Middle frontal gyrus (tissue), 1 donor: ENCODE results near the gene RAB12.
"Not testable (repeated sequence)": the region's sequence is repeated elsewhere in the genome, so short reads cannot be mapped to it uniquely, and the experiment has no call there.

Experiments used
- DNase-seq: peaks from one replicate; pipeline ENCODE4 v3.0.0-alpha.2; 2015; ENCODE audit warnings: low spot score; ENCODE audit errors: extremely low spot score

The RAB12 gene, protein sequence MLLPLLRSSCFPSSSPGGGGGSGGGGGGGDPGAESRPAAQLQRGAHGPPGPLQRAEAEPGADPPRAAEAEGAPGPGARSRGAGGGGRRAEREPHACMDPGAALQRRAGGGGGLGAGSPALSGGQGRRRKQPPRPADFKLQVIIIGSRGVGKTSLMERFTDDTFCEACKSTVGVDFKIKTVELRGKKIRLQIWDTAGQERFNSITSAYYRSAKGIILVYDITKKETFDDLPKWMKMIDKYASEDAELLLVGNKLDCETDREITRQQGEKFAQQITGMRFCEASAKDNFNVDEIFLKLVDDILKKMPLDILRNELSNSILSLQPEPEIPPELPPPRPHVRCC

DNA sequence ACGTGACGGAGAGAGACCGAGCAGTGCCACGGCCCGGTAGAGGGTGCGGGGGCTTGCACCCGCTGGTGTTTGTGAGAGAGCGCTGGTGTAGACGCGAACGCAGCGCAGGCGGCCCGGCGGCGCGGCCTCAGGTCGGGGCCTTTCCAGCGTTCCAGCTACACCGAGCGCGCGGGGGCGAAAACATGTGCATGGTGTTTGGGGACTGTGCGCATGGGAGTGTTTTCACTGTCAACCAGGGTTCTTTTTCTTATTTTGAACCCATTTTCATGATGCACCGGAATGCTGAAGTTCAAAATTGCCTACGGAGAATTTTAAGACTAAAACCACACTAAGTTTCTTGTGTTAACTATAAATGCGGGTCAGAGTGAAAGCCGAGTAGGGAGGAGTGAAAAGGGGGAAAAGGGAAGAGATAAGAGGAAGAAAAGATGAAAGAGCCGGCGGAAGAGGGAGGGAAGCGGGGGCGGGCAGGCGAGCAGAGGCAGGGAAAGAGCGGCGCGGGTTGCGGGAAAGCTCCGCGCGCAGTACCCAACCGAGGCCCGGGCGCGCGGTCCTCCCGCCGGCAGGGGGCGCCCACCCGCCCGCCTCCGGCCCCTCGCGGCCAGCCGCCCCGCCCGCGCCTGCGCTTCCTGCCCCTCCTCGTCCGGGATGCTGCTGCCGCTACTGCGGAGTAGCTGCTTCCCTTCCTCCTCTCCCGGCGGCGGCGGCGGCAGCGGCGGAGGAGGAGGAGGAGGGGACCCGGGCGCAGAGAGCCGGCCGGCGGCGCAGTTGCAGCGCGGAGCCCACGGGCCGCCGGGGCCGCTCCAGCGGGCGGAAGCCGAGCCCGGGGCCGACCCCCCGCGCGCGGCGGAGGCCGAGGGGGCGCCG lies at the start of gene RAB12:
RAB12 (plus strand) TSS at position 643 of the 864 bp plus-strand sequence; CDS start at position 646, 3 bp downstream.
- DNase-seq = peak; percentile 54

DNA sequence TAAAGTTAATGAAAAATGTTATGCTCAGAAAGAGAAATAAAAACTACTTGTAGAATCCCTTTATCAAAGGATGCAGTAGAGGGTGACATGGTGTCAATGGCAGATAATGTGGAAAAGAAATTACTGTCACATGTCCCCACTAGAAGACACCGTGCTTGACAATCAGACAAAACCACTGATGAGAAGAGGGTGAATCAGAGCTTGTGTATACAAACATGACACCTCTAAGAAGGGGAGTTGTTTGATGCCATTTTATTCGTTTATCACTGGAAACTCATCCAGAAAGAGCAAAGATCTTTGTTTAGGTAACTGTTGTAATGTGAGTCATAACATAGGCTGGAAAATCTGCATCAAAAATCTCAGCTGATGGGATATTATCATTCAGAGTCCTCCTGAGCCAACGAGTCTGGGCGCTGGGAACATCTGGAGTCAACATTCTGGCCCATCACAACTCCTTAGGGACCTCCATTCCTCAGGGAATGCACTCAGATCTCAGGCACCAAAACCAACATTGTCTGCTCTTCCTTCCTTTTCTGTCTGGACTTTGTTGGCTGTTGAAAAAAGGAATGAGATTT lies 49.5 kb upstream of the RAB12 start:
- DNase-seq = no peak

DNA sequence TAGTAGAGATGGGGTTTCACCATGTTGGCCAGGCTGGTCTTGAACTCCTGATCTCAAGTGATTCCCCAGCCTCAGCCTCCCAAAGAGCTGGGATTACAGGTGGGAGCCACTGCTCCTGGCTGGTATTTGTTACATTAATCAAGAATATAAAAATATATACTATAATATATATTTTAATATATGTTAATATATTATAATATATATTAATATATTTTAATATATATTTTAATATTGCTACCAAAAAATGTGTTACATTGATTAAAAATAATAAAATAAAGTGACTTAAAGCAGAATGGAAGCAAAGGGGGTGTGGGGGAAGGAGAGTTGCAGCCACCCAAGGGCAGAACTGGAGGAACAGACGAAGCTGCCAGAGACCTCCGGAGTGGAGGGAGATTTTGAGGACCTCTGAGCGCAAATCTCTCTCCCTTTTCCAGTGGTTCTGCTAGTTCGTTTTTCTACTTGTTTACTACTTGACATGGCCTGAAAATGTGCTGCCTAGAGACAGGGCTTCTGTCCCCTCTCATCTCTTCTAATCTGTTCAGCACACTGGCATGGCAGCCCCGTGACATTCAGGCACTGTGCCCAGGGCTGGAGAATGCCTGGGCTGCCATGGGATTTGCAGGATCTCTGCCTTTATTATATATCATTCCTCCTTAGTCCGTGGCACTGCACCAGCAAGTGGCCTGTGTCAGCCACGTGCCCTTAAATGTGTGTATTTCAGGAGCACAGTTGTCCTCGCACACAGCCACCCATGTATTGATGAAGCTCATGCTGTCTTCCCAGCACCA lies 47.9 kb upstream of the RAB12 start:
- no peak for DNase-seq

DNA sequence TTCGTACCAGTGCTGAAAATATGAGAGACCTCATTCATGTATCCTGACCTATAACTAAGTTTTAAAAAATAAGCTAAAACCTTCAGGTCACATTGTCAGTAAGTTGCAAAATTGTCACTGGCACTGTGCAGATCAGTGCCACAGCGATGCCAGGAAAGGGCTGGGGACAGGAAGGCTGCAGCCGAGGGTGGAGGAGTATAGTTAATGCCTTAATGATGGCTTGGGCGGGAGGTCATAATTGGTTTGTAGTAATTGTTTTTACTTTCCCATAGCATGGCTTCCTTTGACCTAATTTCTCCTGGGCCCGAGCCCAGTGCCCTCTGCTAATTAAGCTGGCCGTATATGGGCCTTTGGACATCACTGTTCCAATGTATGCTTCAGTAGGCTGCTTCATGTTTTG lies 47.2 kb upstream of the RAB12 start:
- no peak for DNase-seq

DNA sequence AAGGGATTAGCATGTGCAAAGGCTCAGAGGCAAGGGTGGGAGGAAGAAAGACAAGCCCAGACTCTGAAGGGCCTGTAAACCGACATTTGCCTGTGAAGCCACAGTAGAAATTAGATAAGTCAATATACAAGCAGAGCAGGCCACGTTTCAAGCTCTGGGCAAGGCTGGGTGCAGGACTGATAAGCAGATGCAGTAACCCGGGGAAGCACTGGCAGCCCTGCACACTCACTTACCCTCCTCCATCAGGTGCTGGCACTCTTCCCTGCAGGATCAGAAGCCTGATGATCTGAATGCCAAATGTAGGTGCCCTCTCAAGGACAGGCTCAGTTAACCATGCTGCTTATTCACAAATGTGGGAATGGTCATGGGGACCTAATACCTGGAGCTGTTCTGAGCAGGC lies 46.3 kb upstream of the RAB12 start:
- DNase-seq = no peak

DNA sequence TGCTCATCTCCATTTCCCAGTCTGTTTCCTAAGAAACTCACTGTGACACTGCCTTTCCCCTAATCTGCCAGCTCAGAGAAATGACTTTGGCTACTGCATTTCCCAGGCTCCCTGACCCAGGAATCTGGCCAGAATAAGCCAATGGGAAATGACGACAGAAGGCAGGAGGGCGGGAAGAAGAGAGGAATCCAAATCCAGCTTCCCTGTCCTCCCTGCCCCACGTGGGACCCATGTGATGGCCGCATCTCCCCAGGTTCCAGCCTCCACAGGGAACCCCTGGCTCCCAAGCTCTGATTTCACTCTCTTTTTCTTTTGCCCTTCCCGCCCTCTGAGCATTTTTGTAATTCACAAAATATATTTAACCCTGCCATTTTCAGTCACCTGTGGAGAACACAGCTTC lies 37.8 kb upstream of the RAB12 start:
- DNase-seq = no peak

DNA sequence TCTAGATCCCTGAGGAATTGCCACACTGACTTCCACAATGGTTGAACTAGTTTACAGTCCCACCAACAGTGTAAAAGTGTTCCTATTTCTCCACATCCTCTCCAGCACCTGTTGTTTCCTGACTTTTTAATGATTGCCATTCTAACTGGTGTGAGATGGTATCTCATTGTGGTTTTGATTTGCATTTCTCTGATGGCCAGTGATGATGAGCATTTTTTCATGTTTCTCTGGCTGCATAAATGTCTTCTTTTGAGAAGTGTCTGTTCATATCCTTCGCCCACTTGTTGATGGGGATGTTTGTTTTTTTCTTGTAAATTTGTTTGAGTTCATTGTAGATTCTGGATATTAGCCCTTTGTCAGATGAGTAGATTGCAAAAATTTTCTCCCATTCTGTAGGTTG lies 35.5 kb upstream of the RAB12 start:
- not testable (repeated sequence) for DNase-seq

DNA sequence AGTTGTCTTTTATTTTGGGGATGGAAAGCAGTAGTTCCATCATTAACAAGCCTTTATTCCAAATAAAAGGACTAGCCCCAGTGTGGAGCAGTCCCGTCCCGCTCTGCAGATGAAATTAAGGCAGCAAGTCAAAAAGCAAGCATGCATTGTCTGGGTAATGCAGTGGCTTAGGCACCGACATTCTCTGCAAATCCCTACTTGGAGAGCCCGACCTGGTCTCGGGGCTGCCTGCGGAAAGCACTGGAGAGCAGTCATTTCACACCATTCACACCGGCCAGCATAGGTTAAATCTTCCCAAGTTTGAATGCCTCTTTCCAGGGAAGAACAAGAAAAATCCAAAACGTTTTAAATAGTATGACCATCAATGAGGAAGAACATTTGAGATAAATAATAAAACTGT lies 24.4 kb upstream of the RAB12 start:
- no peak for DNase-seq

DNA sequence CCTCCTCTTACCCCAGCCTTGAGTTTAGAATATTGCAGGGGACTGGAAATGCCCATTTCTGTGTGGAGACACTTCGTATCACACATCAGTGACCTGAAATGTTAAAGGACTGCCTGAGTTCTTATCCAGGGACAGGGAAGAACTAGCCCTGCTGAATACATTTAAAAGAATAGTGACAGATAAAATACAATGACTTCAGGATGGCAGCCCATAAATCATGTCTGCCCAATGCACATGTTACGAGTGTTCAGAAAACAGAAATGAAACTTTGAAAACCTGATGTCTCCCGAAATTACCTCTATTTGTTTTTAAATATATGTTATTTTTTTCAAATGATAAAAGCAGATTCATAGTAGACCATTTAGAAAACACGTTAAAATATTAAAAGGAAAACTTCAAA lies 22.3 kb upstream of the RAB12 start:
- no peak for DNase-seq

DNA sequence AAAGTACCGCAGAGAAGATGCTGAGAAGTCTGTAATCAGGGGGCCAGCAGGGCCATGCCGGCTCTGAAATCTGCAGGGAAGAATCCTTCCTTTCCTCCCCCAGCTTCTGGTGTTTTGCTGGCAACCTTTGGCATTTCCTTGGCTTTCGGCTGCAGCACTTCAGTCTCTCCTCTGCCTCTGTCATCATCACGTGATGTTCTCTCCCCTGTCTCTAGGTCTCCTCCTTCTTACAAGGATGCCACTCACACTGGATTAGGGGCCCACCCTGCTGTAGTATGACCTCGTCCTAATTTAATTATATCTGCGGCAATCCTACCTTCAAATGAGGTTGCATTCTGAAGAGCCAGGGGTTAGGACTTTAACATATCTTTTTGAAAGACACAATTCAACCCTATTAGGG lies 13.8 kb upstream of the RAB12 start:
- no peak for DNase-seq

DNA sequence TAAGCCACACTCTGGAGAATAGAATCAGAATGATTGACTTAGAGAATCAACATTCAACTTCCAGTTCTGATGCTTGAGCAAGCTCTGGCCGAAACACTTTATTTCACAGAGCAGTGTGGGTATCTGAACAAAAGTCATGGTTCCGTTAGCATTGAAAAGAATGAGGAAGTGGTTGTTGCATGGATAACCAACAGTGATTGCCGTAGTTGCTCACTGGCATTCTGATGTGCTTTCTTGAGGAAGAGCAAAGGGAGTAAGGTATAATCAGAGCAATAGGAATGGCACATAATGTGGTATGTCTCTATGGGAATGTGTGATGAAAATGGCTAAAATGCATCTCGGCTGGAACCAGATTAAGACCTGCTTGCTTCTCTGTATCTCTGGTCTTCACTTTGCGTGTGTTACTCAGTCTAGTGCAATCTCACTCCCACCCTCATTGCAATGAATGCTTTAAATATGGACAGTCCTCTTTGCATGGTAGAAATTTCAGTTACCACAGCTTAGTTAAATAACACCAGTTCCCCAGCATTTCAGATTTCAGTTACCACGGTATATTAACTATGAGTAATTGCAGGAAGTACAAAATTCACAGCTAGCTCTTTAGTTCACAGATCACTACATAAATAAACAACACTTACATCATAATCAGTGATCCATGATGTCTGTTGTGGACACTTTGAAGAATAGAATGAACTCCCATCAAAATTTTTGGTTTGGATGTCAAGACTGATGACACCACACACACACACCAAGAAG lies 7.8 kb upstream of the RAB12 start:
- DNase-seq = no peak

DNA sequence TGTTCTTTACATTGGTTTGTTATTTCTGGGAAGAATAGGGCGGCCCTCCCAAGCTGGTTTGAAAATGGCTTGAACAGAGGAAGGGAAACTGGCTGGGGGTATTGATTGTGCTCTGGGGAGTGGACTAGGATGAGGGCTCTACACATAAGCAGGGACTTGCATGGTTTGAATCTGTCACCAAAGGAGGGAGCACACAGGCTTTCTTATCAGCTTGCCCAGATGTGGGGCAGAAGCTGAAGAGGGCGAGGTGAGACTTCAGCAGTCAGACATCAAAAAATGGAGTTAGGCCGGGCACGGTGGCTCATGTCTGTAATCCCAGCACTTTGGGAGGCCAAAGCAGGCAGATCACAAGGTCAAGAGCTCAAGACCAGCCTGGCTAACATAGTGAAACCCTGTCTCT lies 7.2 kb upstream of the RAB12 start:
- no peak for DNase-seq

DNA sequence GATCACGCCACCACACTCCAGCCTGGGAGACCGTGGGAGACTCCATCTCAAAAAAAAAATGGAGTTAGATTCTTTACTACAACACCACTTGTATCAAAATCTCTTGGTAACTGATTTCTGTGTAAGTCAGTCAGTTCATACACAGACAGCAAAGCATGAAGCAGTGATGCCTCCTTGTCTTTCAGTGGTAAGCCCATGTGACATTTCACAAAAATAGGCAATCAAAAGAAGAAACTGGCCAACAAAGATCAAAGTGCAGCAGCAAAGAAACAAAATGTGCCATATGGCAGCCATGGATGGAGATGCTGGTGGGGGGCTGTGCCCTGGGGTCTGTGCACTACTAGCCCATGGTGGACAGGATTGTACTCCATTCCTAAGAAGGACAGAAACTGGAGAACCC lies 6.7 kb upstream of the RAB12 start:
- no peak for DNase-seq

DNA sequence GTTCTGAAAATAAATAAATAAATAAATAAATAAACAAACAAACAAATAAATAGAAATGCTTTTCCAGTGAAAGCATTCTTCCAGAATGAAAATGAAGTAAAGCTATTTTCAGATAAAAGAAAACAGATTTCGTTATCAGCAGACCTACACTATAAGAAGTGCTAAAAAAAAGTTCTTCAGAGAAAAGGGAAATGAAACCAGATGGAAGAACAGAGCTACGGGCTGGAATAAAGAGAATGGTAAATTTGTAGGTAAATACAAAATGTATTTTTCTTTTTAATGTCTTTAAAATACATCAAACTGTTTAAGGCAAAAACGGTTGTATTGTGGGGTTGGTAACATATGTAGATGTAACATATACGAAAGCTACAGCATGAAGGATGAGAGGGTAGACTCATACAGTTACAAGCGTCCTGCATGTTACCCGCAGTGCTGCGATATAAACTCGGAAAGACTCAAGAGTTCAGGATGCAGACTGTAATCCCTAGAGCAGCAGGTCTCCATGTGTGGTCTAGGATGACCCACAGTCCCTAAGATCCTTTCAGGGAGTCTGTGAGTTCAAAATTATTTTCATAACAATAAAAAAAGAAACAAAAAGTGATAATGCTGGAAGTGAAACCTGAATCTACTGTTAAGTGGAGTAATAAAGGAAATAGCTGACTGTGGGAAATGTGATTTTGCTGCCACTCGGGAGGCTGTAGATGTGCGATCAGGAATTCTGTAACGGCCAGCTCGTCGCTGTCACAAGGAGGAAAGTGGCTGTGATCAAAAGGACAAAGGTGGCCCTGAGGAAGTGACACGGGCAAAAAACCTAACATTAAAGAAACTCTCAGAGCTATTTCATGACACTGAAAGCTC lies 5.3 kb upstream of the RAB12 start:
- DNase-seq = no peak

DNA sequence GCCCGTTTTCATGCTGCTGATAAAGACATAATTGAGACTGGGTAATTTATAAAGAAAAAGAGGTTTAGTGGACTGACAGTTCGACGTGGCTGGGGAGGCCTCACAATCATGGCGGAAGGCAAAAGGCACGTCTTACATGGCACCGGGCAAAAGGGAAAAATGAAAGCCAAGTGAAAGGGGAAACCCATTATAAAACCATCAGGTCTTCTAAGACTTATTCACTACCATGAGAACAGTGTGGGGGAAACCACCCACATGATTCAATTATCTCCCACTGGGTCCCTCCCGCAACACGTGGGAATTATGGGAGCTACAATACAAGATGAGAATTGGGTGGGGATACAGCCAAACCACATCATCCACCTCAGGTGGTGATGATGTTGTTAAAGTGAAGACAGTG lies 3.3 kb upstream of the RAB12 start:
- no peak for DNase-seq

DNA sequence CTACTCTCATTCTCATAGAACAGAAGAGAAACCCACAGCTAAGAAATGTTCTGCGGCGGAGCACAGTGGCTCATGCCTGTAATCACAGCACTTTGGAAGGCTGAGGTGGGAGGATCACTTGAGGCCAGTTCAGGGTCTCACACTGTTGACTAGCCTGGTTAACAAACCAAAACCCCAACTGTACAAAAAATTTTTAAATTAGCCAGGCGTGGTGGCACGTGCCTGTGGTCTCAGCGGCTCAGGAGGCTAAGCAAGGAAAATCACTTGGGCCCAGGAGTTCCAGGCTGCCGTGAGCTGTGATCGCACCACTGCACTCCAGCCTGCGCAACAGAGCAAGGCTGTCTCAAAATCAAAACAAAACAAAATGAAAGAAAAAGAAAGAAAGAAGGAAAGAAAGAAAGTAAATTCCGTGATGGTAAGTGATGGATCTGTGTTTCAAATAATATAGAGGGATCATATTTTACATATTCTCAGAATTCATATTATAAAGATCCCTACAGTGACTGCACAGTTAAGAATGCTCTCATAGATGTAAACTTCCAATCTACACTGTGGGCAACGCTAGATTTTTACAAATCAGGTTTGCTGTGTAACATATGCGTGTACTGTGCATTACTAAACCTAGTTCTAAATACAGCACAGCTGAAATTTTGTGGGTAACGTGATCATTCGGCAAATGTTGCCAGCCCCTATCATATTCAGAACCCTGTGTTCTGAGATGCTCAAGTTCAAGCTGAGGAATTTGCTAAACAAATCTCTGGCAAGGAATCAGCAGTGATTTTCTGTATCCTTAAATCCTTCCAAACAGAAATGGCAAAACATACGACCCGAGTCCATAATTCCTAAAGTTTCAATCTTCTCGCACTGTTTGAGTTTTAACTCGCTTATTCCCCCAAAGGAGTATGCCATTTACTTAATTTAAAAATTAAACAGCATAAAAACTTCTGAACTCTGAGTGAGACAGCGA lies 1.2 kb upstream of the RAB12 start:
- DNase-seq = no peak

DNA sequence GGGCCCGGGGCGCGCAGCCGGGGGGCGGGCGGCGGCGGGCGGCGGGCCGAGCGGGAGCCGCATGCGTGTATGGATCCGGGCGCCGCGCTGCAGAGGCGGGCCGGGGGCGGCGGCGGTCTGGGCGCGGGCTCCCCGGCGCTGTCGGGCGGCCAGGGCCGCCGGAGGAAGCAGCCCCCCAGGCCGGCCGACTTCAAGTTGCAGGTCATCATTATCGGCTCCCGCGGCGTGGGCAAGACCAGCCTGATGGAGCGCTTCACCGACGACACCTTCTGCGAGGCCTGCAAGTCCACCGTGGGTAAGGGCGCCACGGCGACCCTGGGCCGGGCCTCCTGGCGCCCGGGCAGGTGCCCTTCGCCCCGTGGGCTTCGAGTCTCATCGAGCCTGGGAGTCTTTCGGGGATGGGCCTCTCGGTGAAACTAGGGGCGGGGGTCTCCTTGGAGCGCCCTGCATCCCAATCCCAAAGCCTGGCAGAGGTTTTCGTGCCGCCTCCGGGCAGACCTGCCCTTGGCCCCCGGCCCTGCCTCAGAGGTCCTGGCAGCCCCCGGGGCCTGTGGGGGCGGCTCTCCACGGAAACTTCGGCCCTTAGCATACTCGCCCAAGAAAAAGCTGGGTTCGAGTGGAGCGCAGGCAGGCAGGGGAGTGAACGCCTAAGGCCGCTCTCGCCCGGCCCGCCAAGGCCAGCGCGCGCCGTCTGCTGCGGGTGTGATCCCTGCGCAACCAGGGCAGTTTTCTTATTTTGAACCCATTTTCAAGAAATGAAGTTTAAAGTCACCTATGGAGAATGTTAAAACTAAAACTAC lies 622 bp downstream of the RAB12 start:
- no peak for DNase-seq

DNA sequence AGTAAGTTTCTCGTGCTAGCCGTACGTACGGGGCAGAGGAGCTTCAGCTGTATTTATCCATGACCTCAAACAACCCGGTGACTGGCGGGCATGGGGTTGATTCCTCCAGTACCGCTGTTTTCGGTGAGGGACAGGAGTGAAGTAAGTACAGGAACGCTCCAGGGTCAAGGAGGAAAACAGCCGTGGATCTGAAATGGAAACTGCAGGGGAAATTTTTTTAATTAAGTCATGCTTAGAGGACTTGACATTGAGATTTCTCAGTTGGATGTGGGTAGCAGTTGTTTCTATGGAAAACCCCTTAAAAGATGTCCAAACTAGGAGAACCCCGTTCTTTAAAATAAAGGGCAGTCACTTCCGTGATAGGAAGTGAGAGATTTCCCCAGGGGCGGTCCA lies 1.2 kb downstream of the RAB12 start:
- DNase-seq = no peak
